Measurements from ENCODE around the gene TIPRL. TPM values are rescaled to one million over a fixed set of nuclear protein-coding genes. Genes with fewer than 3 reads are reported as not detected.

Gene TIPRL
- total and polyA plus RNA-seq, 9 of the 15 experiments (the other 6 are each of a cell fraction or from before 2014, with no cell fraction given), result 41.4 to 90.2 (median 69.9) TPM

DNA sequence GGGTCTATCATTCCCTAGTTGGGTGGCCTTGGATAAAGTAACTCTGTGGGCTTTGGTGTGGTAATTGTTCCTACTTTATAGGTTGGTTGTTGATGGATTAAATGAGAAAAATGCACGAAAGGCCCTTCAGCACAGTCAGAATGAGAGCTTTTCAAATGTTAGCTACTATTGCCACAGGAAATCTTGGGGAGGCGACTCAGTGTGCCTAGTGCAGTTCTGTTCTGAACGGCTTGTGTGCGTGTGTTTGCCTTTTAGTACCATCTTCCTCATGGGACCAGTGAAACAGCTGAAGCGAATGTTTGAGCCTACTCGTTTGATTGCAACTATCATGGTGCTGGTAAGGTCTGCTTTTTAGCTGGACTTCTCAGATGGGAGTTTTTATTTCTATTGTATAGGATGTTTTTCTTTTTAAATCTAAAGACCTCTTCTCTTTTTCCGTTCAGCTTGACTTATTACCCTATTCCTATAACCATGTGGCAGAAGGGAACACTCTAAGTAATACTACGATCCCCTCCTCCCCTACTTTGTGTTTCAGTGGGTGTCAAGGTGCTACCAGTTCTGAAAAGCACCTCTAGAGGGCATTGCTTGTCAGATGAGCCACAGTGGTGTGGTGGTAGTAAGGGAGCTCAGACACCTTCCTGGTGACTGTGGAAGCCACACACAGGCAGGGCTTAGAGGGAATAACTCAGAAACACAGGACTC lies 56.2 kb downstream of the TIPRL start (continued):
- TF ChIP-seq ZFP36 (IDR thresholded peaks at IDR 0.05; ENCODE audit: low read depth, low read length, partially characterized antibody), result no peak
- no peak for TF ChIP-seq ZNF655 (CRISPR knock-in tag; IDR thresholded peaks at IDR 0.05)
- 0 out of 2 replicates have a peak, but pooled peaks have one; percentile 44 for TF ChIP-seq JUND (IDR thresholded peaks at IDR 0.05; ENCODE audit: borderline replicate concordance, low read depth, low read length)
- no peak; the same call in 2 of the 3 replicates for TF ChIP-seq JUND (tag; IDR thresholded peaks at IDR 0.05; ENCODE audit: borderline replicate concordance, low read depth, low read length)
- TF ChIP-seq MTA3 (IDR thresholded peaks at IDR 0.05; ENCODE audit: borderline replicate concordance), result 0 out of 2 replicates have a peak, but pooled peaks have one; percentile 35
- no peak for TF ChIP-seq ZBTB17 (CRISPR knock-in tag; IDR thresholded peaks at IDR 0.05)
- TF ChIP-seq ZNF76 (CRISPR knock-in tag; IDR thresholded peaks at IDR 0.05; ENCODE audit: borderline replicate concordance), result no peak
- TF ChIP-seq BCL6 (CRISPR knock-in tag; IDR thresholded peaks at IDR 0.05), result no peak
- TF ChIP-seq SMAD3 (CRISPR knock-in tag; conservative IDR thresholded peaks at IDR 0.05), result 0 out of 2 replicates have a peak, but pooled peaks have one; percentile 7
- TF ChIP-seq KDM2B (CRISPR knock-in tag; IDR thresholded peaks at IDR 0.05), result no peak
- TF ChIP-seq ATF3 (IDR thresholded peaks at IDR 0.05), result no peak
- TF ChIP-seq ATF3 (CRISPR knock-in tag; conservative IDR thresholded peaks at IDR 0.05), result no peak
- no peak for TF ChIP-seq DPF2 (IDR thresholded peaks at IDR 0.05)
- no peak for TF ChIP-seq NFRKB (IDR thresholded peaks at IDR 0.05; ENCODE audit: low read depth)
- TF ChIP-seq, protein P1, sequence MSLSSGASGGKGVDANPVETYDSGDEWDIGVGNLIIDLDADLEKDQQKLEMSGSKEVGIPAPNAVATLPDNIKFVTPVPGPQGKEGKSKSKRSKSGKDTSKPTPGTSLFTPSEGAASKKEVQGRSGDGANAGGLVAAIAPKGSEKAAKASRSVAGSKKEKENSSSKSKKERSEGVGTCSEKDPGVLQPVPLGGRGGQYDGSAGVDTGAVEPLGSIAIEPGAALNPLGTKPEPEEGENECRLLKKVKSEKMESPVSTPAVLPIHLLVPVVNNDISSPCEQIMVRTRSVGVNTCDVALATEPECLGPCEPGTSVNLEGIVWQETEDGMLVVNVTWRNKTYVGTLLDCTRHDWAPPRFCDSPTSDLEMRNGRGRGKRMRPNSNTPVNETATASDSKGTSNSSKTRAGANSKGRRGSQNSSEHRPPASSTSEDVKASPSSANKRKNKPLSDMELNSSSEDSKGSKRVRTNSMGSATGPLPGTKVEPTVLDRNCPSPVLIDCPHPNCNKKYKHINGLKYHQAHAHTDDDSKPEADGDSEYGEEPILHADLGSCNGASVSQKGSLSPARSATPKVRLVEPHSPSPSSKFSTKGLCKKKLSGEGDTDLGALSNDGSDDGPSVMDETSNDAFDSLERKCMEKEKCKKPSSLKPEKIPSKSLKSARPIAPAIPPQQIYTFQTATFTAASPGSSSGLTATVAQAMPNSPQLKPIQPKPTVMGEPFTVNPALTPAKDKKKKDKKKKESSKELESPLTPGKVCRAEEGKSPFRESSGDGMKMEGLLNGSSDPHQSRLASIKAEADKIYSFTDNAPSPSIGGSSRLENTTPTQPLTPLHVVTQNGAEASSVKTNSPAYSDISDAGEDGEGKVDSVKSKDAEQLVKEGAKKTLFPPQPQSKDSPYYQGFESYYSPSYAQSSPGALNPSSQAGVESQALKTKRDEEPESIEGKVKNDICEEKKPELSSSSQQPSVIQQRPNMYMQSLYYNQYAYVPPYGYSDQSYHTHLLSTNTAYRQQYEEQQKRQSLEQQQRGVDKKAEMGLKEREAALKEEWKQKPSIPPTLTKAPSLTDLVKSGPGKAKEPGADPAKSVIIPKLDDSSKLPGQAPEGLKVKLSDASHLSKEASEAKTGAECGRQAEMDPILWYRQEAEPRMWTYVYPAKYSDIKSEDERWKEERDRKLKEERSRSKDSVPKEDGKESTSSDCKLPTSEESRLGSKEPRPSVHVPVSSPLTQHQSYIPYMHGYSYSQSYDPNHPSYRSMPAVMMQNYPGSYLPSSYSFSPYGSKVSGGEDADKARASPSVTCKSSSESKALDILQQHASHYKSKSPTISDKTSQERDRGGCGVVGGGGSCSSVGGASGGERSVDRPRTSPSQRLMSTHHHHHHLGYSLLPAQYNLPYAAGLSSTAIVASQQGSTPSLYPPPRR (CRISPR knock-in tag; IDR thresholded peaks at IDR 0.05; ENCODE audit: borderline replicate concordance), result no peak
- no peak for TF ChIP-seq HIVEP1 (CRISPR knock-in tag; IDR thresholded peaks at IDR 0.05)
- TF ChIP-seq ZFPM2 (CRISPR knock-in tag; IDR thresholded peaks at IDR 0.05), result no peak
- TF ChIP-seq FOXJ3 (CRISPR knock-in tag; IDR thresholded peaks at IDR 0.05), result no peak
- 0 out of 2 replicates have a peak, but pooled peaks have one; percentile 41 for TF ChIP-seq CREM (IDR thresholded peaks at IDR 0.05; ENCODE audit: low read depth)
- TF ChIP-seq NR2C1 (IDR thresholded peaks at IDR 0.05), result no peak
- no peak for TF ChIP-seq NR2C1 (tag; IDR thresholded peaks at IDR 0.05)
- TF ChIP-seq DNMT1 (IDR thresholded peaks at IDR 0.05), result no peak
